Measurements from ENCODE around the gene AATK.

Gene AATK

DNA sequence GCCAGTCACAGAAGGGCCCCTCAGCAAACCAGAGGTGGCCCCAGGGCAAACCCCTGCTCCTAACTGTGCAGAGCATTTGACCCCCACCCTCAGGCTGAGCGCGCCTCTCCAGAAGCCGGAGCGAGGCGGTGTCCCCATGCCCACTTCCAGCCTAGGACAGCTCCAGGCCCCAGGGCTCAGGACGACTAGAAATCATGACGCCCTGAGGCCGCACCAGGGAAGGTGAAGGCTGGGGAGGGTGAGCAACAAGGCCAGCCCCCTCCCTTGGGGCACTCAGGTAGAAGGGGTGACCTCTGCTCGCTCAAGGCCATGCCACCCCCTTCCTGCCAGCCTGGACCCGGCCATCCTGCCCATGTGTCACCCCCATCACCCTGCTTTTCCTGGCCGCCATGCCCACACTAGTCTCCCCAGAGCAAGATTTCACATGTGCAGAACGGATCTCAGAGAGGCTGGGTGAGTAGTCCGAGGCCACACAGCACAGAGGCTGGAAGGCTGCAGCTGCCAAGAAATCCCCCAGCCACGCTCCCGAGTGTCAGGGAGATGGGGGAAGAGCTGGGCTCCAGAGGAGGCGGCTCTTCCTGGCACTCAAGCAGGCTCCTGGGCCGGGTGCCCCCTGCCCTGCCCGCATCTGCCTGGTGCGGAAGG is 2.8 kb downstream of the AATK start:
- Histone ChIP-seq H3K9ac (ENCODE audit: low read length) (no peak overlapping the region), H2AFZ (ENCODE audit: low read depth, low read length) (no peak overlapping the region), H3K27me3 (ENCODE audit: control insufficient read depth in 1 of 2, insufficient read depth in 1 of 2, low read length in 2 of 2) (peaks cover 46 to 75% of the 10 kb centered on the region in 2 experiments), H3K4me2 (ENCODE audit: low read length, poor library complexity, severe bottlenecking) (no peak overlapping the region), H3K18ac (ENCODE audit: low read depth in 1 of 2, low read length in 2 of 2) (no peak overlapping the region), H3K79me1 (replicated peaks; ENCODE audit: low read length, poor library complexity, severe bottlenecking) (no peaks in the 10 kb centered on the region), H2BK12ac (ENCODE audit: low read length in 2 of 2) (no peak overlapping the region), H4K8ac (ENCODE audit: low read length) (no peak overlapping the region), H3K4ac (ENCODE audit: low read depth in 1 of 2, low read length in 2 of 2) (no peak overlapping the region), H4K91ac (ENCODE audit: low read length) (no peak overlapping the region), H3K27ac (ENCODE audit: low read length, poor library complexity, severe bottlenecking) (no peak overlapping the region), H3K36me3 (ENCODE audit: control insufficient read depth in 1 of 2, insufficient read depth in 2 of 2, low read depth in 1 of 2, low read length in 2 of 2) (no peaks in the 10 kb centered on the region), H2BK120ac (ENCODE audit: low read depth, low read length) (no peak overlapping the region), H3K4me3 (ENCODE audit: insufficient read depth in 1 of 2, low read depth in 1 of 2, low read length in 2 of 2) (no peak overlapping the region), H2BK5ac (ENCODE audit: low read depth, low read length, poor library complexity, severe bottlenecking) (no peak overlapping the region), H3K23ac (ENCODE audit: low read length in 2 of 2) (no peak overlapping the region), H2AK5ac (ENCODE audit: low read length, severe bottlenecking) (no peak overlapping the region), H3K4me1 (ENCODE audit: control insufficient read depth, insufficient read depth, low read depth, low read length) (peaks cover 8% of the 10 kb centered on the region), H2BK15ac (ENCODE audit: low read depth, poor library complexity, severe bottlenecking) (no peak overlapping the region), H3K9me3 (ENCODE audit: control insufficient read depth, low read length) (no peaks in the 10 kb centered on the region), H3K14ac (ENCODE audit: low read length in 2 of 2) (no peak overlapping the region)
- no peak for DNase-seq
- WGBS: 87% methylated on average over 15 of the region's 19 CpGs

DNA sequence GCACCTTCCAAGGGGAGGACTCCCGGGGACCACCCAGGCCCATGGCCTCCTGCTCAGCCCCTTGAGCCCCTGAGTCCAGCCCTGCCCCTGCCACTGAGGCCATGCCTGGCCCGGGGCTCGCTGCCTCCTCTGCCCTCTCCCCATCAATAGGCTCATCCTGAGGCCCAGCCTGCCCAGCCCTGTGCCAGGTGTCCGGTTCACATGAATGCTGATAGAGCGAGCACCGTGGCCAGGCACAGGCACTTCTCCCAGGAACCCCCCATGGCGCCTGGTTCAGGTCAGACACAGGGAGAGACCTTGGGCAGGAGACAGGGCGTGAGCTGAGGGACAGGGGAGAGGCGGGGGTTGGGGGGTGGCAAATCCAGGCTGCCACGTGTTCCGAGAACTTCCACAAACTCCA is 3.5 kb downstream of the AATK start:
- Histone ChIP-seq H3K9ac (ENCODE audit: low read length) (no peak overlapping the region), H3K4me3 (ENCODE audit: insufficient read depth in 1 of 2, low read depth in 1 of 2, low read length in 2 of 2) (no peak overlapping the region), H3K9me3 (ENCODE audit: control insufficient read depth, low read length) (no peaks in the 10 kb centered on the region), H4K8ac (ENCODE audit: low read length) (no peak overlapping the region), H2AFZ (ENCODE audit: low read depth, low read length) (no peak overlapping the region), H3K4ac (ENCODE audit: low read depth in 1 of 2, low read length in 2 of 2) (no peak overlapping the region), H3K79me1 (replicated peaks; ENCODE audit: low read length, poor library complexity, severe bottlenecking) (no peaks in the 10 kb centered on the region), H4K91ac (ENCODE audit: low read length) (no peak overlapping the region), H3K27ac (ENCODE audit: low read length, poor library complexity, severe bottlenecking) (no peak overlapping the region), H3K27me3 (ENCODE audit: control insufficient read depth in 1 of 2, insufficient read depth in 1 of 2, low read length in 2 of 2) (peaks cover 39 to 72% of the 10 kb centered on the region in 2 experiments), H2AK5ac (ENCODE audit: low read length, severe bottlenecking) (no peak overlapping the region), H2BK5ac (ENCODE audit: low read depth, low read length, poor library complexity, severe bottlenecking) (no peak overlapping the region), H2BK12ac (ENCODE audit: low read length in 2 of 2) (no peak overlapping the region), H3K14ac (ENCODE audit: low read length in 2 of 2) (no peak overlapping the region), H3K4me2 (ENCODE audit: low read length, poor library complexity, severe bottlenecking) (no peak overlapping the region), H2BK15ac (ENCODE audit: low read depth, poor library complexity, severe bottlenecking) (no peak overlapping the region), H2BK120ac (ENCODE audit: low read depth, low read length) (no peak overlapping the region), H3K4me1 (ENCODE audit: control insufficient read depth, insufficient read depth, low read depth, low read length) (peaks cover 8% of the 10 kb centered on the region), H3K36me3 (ENCODE audit: control insufficient read depth in 1 of 2, insufficient read depth in 2 of 2, low read depth in 1 of 2, low read length in 2 of 2) (no peaks in the 10 kb centered on the region), H3K23ac (ENCODE audit: low read length in 2 of 2) (no peak overlapping the region), H3K18ac (ENCODE audit: low read depth in 1 of 2, low read length in 2 of 2) (no peak overlapping the region)
- no peak for DNase-seq
- WGBS: 96% methylated on average over 7 of the region's 11 CpGs

DNA sequence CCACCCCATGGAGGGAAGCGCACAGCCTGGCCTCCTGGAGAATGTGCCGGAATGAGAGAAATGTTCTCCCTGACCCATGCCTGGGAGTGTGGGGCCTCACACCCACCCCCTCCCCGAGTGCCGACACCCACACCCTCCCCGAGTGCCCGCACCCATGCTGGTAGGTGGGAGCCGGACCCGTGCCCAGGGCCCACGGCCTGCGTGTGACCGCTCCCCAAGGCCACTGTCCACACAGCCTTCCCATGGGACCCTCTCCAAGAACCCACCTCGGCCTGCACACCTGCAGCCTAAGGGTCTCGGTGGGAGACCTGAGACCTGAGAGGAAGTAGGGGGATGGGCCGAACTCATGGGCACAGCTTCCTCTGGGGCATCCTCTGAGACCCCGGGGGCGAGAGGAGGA is 4.0 kb downstream of the AATK start:
- H3K9ac ChIP-seq (ENCODE audit: low read length): no peak overlapping the region
- H3K14ac ChIP-seq (ENCODE audit: low read length in 2 of 2): no peak overlapping the region
- H2AK5ac ChIP-seq (ENCODE audit: low read length, severe bottlenecking): no peak overlapping the region
- H3K18ac ChIP-seq (ENCODE audit: low read depth in 1 of 2, low read length in 2 of 2): no peak overlapping the region
- no peaks in the 10 kb centered on the region for H3K36me3 ChIP-seq (ENCODE audit: control insufficient read depth in 1 of 2, insufficient read depth in 2 of 2, low read depth in 1 of 2, low read length in 2 of 2)
- H3K4me3 ChIP-seq (ENCODE audit: insufficient read depth in 1 of 2, low read depth in 1 of 2, low read length in 2 of 2): no peak overlapping the region
- peaks cover 8% of the 10 kb centered on the region for H3K4me1 ChIP-seq (ENCODE audit: control insufficient read depth, insufficient read depth, low read depth, low read length)
- H2BK15ac ChIP-seq (ENCODE audit: low read depth, poor library complexity, severe bottlenecking): no peak overlapping the region
- H3K4ac ChIP-seq (ENCODE audit: low read depth in 1 of 2, low read length in 2 of 2): no peak overlapping the region
- no peaks in the 10 kb centered on the region for H3K9me3 ChIP-seq (ENCODE audit: control insufficient read depth, low read length)
- H3K27ac ChIP-seq (ENCODE audit: low read length, poor library complexity, severe bottlenecking): no peak overlapping the region
- H2AFZ ChIP-seq (ENCODE audit: low read depth, low read length): no peak overlapping the region
- H4K8ac ChIP-seq (ENCODE audit: low read length): no peak overlapping the region
- no peak overlapping the region for H3K4me2 ChIP-seq (ENCODE audit: low read length, poor library complexity, severe bottlenecking)
- 87% methylated on average over 15 of the region's 16 CpGs for WGBS
- no peaks in the 10 kb centered on the region for H3K79me1 ChIP-seq (replicated peaks; ENCODE audit: low read length, poor library complexity, severe bottlenecking)
- H3K23ac ChIP-seq (ENCODE audit: low read length in 2 of 2): no peak overlapping the region
- H3K27me3 ChIP-seq (ENCODE audit: control insufficient read depth in 1 of 2, insufficient read depth in 1 of 2, low read length in 2 of 2): peaks cover 34 to 67% of the 10 kb centered on the region in 2 experiments
- no peak overlapping the region for H2BK12ac ChIP-seq (ENCODE audit: low read length in 2 of 2)
- no peak overlapping the region for H2BK5ac ChIP-seq (ENCODE audit: low read depth, low read length, poor library complexity, severe bottlenecking)
- no peak for DNase-seq
- no peak overlapping the region for H4K91ac ChIP-seq (ENCODE audit: low read length)
- no peak overlapping the region for H2BK120ac ChIP-seq (ENCODE audit: low read depth, low read length)

DNA sequence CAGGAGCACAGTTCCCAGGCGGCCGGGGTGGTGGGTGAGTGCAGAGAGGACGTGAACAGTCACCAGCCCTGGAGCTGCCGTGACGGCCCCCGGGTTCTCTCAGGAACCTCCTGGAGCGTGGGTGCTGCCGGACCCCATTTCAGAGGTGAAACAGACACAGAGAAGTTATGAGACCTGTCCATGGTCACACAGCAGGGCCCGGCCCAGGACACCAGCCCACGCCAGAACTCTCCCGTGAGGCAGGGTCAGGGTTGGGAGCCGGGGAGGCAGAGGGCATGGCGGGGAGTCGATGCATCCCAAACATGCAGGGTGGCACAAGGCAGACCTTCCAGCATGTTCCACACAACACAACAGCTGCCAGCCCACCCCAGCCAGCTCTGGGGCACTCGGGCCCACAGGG is 4.5 kb downstream of the AATK start:
- no peak overlapping the region for H3K4me3 ChIP-seq (ENCODE audit: insufficient read depth in 1 of 2, low read depth in 1 of 2, low read length in 2 of 2)
- no peak for DNase-seq

More for the DNA sequence above, 4.5 kb downstream of the AATK start:
- H2BK15ac ChIP-seq (ENCODE audit: low read depth, poor library complexity, severe bottlenecking): no peak overlapping the region
- H3K23ac ChIP-seq (ENCODE audit: low read length in 2 of 2): no peak overlapping the region
- H2BK120ac ChIP-seq (ENCODE audit: low read depth, low read length): no peak overlapping the region
- H3K18ac ChIP-seq (ENCODE audit: low read depth in 1 of 2, low read length in 2 of 2): no peak overlapping the region
- no peak overlapping the region for H2AFZ ChIP-seq (ENCODE audit: low read depth, low read length)
- no peaks in the 10 kb centered on the region for H3K9me3 ChIP-seq (ENCODE audit: control insufficient read depth, low read length)
- no peak overlapping the region for H3K9ac ChIP-seq (ENCODE audit: low read length)
- H2BK5ac ChIP-seq (ENCODE audit: low read depth, low read length, poor library complexity, severe bottlenecking): no peak overlapping the region
- H2AK5ac ChIP-seq (ENCODE audit: low read length, severe bottlenecking): no peak overlapping the region
- no peak overlapping the region for H4K91ac ChIP-seq (ENCODE audit: low read length)
- 91% methylated on average over 15 of the region's 15 CpGs for WGBS
- no peak overlapping the region for H3K4me2 ChIP-seq (ENCODE audit: low read length, poor library complexity, severe bottlenecking)
- H3K27me3 ChIP-seq (ENCODE audit: control insufficient read depth in 1 of 2, insufficient read depth in 1 of 2, low read length in 2 of 2): peaks cover 30 to 63% of the 10 kb centered on the region in 2 experiments
- H2BK12ac ChIP-seq (ENCODE audit: low read length in 2 of 2): no peak overlapping the region
- H3K14ac ChIP-seq (ENCODE audit: low read length in 2 of 2): no peak overlapping the region
- H4K8ac ChIP-seq (ENCODE audit: low read length): no peak overlapping the region
- H3K4ac ChIP-seq (ENCODE audit: low read depth in 1 of 2, low read length in 2 of 2): no peak overlapping the region
- H3K27ac ChIP-seq (ENCODE audit: low read length, poor library complexity, severe bottlenecking): no peak overlapping the region
- no peaks in the 10 kb centered on the region for H3K79me1 ChIP-seq (replicated peaks; ENCODE audit: low read length, poor library complexity, severe bottlenecking)
- H3K36me3 ChIP-seq (ENCODE audit: control insufficient read depth in 1 of 2, insufficient read depth in 2 of 2, low read depth in 1 of 2, low read length in 2 of 2): no peaks in the 10 kb centered on the region
- peaks cover 8% of the 10 kb centered on the region for H3K4me1 ChIP-seq (ENCODE audit: control insufficient read depth, insufficient read depth, low read depth, low read length)

Measured in mesenchymal stem cell (in vitro differentiated cells and primary cell).